Measurements from ENCODE around the gene DOK4.

DOK4 gene

GRCh38 chr16:57434003-57434402, 52.3 kb downstream of the DOK4 start:
- TF ChIP-seq, protein P1, sequence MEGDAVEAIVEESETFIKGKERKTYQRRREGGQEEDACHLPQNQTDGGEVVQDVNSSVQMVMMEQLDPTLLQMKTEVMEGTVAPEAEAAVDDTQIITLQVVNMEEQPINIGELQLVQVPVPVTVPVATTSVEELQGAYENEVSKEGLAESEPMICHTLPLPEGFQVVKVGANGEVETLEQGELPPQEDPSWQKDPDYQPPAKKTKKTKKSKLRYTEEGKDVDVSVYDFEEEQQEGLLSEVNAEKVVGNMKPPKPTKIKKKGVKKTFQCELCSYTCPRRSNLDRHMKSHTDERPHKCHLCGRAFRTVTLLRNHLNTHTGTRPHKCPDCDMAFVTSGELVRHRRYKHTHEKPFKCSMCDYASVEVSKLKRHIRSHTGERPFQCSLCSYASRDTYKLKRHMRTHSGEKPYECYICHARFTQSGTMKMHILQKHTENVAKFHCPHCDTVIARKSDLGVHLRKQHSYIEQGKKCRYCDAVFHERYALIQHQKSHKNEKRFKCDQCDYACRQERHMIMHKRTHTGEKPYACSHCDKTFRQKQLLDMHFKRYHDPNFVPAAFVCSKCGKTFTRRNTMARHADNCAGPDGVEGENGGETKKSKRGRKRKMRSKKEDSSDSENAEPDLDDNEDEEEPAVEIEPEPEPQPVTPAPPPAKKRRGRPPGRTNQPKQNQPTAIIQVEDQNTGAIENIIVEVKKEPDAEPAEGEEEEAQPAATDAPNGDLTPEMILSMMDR (IDR thresholded peaks at IDR 0.05; ENCODE audit: borderline replicate concordance, insufficient read depth, low read depth, low read length) = no peak
- H3K4me3 ChIP-seq (ENCODE audit: low read depth, low read length) = no peak overlapping the region

DNA sequence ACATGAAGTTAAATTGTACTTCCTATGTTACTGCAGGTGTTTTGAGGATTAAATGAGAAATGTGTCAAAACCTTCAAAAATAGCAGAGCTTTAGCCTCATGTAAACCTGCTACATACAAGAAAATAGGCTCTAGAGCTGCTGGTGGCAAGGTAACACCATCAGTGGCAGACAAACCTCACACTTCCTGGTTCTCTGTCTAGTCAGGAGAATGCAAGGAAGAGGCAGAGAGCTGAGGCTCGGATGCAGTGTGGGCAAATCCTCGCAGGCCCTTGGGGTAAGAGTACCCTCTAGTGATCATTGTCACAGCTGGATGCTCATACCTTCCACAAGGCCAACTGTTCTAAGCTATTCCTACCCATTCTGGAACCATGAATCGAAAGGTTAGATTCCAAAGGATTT, 53.3 kb downstream of the DOK4 start:
- no peak overlapping the region for H3K4me3 ChIP-seq (ENCODE audit: low read depth, low read length)
- TF ChIP-seq, protein P1 (IDR thresholded peaks at IDR 0.05; ENCODE audit: borderline replicate concordance, insufficient read depth, low read depth, low read length) = no peak

- TF ChIP-seq, protein P1 (IDR thresholded peaks at IDR 0.05; ENCODE audit: borderline replicate concordance, insufficient read depth, low read depth, low read length) = no peak
- H3K4me3 ChIP-seq (ENCODE audit: low read depth, low read length) = no peak overlapping the region
These were observed 53.8 kb downstream of the DOK4 start for GRCh38 chr16:57432505-57432904.

GRCh38 chr16:57430955-57431354, 55.3 kb downstream of the DOK4 start:
- TF ChIP-seq, protein P1 (IDR thresholded peaks at IDR 0.05; ENCODE audit: borderline replicate concordance, insufficient read depth, low read depth, low read length) = no peak
- H3K4me3 ChIP-seq (ENCODE audit: low read depth, low read length) = no peak overlapping the region

DNA sequence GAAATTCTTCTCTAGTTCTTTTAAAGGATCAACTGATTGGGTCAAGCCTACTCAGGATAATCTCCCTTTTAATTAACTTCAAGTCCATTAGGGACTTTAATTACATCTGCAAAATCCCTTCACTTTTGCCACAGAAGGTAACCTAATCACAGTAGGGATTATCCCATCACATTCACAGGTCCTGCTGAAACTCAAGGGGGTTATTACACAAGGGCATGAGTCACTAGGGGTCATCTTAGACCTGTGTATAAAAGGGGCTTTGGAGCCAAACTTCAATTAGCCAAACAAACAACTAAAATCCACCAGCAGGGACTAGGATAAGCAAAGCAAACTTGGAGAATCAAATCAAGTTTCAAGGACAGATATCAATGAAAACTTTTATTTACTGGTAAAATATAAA, 58.5 kb downstream of the DOK4 start:
- TF ChIP-seq, protein P1 (IDR thresholded peaks at IDR 0.05; ENCODE audit: borderline replicate concordance, insufficient read depth, low read depth, low read length) = no peak
- H3K4me3 ChIP-seq (ENCODE audit: low read depth, low read length) = no peak overlapping the region

- TF ChIP-seq, protein P1 (IDR thresholded peaks at IDR 0.05; ENCODE audit: borderline replicate concordance, insufficient read depth, low read depth, low read length) = no peak
- H3K4me3 ChIP-seq (ENCODE audit: low read depth, low read length) = no peak overlapping the region
These were observed 59.0 kb downstream of the DOK4 start for GRCh38 chr16:57427307-57427706.

- no peak overlapping the region for H3K4me3 ChIP-seq (ENCODE audit: low read depth, low read length)
- TF ChIP-seq, protein P1 (IDR thresholded peaks at IDR 0.05; ENCODE audit: borderline replicate concordance, insufficient read depth, low read depth, low read length) = no peak
These were observed 59.9 kb downstream of the DOK4 start for GRCh38 chr16:57426356-57426755.
